Skin epidermis (tissue), 12 donors: ENCODE data around the gene HS6ST1.
"Not testable (repeated sequence)": the region's sequence is repeated elsewhere in the genome, so short reads cannot be mapped to it uniquely, and the experiment has no call there.

Experiments used
- H3K27ac ChIP-seq, 21 experiments: fragments of 200-600 bp; sonication (generic) in 11 of 21; one replicate each; pipeline ENCODE4 v1.5.0; 2020; ENCODE audit warnings: mild to moderate bottlenecking in 3 of 21, inconsistent platforms in 2 of 21, moderate library complexity in 2 of 21
- H3K4me3 ChIP-seq, 7 experiments: fragments of 200-600 bp; sonication (generic) in 2 of 7; one replicate each; pipeline ENCODE4 v1.5.0; 2020; ENCODE audit warnings: inconsistent platforms in 2 of 7, mild to moderate bottlenecking in 2 of 7, moderate library complexity in 1 of 7

The HS6ST1 gene

DNA sequence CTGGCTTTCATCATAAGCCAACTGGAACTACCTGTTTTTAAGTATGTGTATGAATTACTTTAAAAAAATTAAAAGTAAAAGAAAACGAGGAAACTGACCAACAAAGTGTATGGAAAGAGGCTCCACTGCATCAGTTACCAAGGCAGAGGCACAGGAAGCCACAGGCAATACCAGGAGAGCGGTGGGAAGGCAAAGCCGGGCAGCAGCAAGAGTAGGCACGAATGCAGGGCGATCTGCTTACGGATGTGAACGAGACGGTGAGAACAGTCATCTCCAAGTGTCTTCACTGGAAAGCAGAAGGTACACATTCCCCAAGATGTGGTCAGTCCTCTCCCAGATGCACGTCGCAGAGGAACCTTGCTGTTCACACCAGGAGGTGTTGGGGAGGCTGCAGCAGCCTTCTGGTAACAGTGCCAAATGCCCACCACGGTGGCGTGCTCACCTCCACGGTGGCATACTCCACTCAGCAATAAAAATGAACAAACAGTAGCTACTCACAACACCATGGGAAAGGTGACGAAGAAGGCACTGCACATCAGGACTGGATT lies 43.1 kb downstream of the HS6ST1 start:
- Histone ChIP-seq H3K4me3 (no peak overlapping the region), H3K27ac (no peak overlapping the region)

DNA sequence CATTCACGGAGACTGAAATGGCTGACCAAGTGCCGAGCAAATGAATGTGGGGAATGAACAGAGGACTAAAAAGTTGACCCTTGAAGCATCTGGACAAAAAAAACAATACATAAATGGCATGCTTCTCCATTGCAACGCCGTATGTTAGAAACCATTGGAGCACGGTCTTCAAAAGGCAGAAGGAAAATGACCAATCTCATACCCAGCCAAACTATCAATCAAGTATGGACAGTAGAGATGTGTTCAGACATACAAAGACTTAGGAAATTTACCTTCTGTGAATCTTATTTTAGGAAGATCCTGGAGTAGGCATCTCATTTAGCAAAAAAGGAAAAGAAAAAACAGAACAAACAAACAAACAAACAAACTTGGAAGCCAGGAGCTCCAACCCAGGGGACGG lies 44.5 kb downstream of the HS6ST1 start:
- H3K4me3 ChIP-seq: no peak overlapping the region
- H3K27ac ChIP-seq: no peak overlapping the region

DNA sequence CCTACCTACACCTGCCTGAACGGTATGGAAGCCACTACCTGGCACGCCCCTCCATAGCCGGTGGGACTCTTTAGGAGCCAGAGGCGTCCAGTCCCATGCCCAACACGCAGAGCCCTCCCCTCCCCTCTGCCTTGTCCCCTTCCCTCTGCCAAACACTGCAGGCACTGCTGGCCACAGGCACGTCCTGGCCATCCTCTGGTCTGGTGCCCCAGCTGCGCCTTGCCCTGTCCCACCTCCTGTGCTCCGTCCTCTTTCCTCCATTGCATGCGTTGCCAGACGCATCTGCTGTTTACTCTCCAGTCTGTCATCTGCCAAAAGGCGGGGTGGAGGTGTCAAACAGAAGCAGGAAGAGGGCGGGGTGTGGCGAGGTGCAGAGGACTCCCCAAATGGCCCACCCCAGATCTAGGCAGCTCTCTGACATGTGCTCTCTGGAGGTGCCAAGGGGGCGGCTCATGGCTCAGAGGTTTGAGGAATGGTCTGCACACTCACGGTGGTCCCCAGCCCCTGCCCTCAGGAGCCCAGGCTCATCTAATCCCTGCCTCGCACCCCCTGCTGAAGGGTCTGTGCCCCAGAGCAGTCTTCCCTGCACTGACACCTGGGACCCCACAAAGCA lies 45.1 kb downstream of the HS6ST1 start:
- H3K4me3 ChIP-seq: no peak overlapping the region
- no peak overlapping the region for H3K27ac ChIP-seq

DNA sequence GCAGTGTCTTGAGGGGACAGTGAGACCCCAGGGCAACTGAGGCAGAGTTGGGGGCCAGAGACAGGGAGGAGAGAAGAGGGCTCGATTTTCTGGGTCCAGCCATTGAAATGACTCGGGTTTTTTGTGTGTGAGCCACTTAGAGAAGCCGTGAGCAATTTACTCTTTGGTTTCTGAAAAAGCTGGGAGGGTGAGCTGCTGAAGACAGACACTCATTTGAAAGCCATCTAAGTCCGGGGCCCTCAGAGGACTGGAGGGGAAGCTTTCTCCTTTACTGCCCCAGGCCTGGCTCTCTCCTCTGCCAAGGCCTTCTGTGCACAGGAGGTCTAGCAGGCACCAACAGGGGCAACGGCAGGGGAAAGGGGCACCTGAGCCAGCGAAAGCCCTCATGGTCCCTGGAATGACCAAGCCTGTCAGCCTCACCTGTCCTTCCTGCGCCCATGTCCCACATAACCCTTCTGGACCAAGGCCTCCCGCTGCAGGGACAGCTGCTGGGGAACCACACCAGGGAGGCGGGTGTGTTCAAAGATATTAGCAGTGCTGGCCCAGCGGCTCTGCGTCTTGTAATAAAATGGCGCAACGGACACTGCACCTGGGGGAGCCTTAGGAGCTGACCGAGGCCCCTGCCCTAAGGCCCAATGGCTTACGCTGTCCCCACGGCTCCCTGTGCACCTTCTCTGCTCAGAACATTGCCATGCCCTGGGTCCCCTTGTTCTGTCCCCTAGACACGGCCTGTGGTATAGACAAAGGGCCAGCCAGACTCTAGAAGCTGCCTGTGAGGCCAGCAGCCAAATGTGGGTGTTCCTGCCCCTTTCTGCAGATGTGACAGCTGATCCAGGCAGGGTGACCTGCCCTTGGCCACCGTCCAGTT lies 45.8 kb downstream of the HS6ST1 start:
- Histone ChIP-seq H3K27ac (no peak overlapping the region), H3K4me3 (no peak overlapping the region)

DNA sequence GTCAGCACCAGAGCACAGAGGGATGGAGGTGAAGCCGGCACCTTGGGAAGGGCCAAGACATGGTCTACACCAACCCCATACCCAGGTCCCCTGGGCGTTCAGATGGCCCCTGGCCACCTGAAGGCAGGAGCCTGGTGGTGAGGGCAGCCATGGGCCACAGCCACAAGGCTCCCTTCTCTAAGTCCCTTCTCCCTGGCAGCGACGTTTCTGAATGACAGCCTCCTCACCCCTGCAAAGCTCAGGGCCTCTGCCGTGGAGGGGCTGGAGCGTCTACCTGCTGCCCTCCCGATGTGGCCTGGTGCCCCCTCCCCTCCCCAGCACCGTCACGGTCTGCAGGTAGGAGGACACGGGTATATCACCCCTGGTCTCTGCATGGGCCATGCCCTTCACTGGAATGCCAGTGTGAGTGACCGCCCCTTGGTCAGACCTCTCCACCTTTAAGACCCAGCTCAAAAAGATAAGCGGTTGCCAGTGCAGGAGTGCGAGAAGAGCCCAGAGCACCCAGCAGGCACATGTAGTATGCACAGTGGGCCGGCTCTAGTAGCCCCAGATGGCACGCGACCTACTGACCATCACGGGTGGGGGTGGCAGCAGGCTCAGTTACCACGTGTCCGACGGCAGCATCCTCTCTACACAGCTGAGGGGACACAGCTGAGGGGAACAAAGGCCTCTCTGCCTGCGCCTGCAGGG lies 46.6 kb downstream of the HS6ST1 start:
- no peak overlapping the region for H3K4me3 ChIP-seq
- no peak overlapping the region for H3K27ac ChIP-seq

DNA sequence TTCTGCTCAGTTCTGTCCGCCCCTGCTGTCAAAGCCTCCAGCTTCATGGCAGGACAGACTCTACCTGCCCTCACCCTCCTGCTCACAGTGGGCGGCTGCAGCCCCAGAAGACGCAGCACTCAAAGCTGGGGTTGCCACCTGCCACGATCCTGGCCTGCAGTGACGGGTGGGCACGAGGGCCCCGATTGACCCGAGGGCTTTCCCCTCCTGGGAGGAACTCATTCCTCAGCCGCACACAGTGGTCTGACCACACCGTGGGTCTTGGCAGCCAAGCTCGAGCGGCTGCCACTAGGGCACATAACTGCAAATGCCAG lies 47.1 kb downstream of the HS6ST1 start:
- Histone ChIP-seq H3K27ac (no peak overlapping the region), H3K4me3 (no peak overlapping the region)

DNA sequence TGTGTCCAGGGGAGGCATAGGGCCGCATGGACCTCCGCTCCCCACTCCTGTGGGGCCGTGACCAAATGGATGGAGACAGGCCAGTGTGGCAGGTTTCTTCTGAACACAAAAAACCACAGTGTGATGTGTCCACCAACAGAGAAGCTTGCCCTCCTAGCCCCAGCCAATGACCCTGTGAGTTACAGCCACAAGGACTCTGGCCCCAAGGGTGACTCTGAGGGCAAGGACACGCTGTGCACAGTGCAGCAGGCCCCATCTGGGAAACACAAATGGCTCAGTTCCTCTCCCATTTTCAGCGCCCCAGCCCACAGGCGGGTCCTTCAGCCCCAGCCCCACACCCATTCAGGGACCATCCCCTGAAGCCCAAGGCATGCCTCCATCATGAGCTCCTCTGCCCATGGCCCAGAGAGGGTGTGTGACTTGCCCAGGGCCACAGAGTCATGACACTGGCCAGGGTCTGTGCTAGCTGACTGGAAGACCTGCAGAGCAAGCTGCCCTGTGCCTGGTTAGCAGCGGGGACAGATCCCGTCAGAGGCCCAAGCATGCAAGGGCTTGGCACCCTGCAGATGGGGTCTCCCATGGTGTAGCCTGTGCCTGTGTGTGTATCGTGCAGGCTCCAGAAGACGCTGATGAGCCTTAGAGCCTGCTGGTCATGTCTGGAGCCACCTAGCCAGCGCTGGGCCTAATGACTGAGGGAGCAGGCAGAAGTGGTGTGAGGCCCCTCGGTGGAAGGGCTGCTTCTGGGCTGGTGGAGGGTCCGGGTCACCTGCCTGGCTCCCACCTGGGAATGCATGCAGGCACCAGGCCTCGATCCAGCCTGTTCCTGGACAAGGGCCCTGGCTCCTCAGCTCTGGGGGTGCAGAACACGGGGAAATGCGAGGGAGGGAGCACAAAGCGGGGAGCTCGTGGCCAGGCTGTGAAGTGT lies 47.7 kb downstream of the HS6ST1 start:
- Histone ChIP-seq H3K27ac (no peak overlapping the region), H3K4me3 (no peak overlapping the region)

DNA sequence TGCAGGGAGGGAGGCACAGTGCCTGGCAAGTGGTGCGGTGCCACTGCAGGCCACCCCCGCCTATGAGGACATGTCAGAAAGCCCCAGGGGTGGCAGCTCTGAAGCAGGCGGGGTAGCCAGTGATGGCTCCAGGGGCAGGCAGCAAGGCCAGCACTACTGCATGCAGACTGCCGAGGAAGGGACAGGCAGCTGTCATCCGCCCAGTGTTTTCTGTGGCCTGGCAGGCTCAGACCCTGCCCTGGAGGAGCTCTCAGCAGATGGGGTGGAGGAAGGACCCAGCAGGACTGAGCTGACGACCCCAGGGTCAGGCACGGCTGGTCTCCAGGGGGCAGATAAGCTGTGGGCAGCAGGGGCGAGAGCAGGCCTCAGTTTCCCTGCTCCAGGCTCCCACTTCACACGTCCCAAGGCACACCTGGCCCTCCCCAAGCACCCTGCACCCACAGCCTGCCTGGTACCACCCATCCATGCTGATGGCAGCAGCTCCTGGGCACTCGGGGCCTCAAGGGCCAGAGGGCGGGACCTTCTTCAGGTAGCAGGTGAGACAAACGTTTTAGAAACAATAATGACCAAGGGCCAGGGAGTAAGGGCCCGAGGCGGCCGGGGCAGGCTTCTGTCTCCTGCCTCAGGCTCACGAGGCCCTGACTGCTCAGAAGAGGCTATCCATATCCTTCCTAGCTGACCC lies 48.5 kb downstream of the HS6ST1 start:
- Histone ChIP-seq H3K27ac (peak overlapping the region in 1 of 21 experiments; percentile 21), H3K4me3 (no peak overlapping the region)

DNA sequence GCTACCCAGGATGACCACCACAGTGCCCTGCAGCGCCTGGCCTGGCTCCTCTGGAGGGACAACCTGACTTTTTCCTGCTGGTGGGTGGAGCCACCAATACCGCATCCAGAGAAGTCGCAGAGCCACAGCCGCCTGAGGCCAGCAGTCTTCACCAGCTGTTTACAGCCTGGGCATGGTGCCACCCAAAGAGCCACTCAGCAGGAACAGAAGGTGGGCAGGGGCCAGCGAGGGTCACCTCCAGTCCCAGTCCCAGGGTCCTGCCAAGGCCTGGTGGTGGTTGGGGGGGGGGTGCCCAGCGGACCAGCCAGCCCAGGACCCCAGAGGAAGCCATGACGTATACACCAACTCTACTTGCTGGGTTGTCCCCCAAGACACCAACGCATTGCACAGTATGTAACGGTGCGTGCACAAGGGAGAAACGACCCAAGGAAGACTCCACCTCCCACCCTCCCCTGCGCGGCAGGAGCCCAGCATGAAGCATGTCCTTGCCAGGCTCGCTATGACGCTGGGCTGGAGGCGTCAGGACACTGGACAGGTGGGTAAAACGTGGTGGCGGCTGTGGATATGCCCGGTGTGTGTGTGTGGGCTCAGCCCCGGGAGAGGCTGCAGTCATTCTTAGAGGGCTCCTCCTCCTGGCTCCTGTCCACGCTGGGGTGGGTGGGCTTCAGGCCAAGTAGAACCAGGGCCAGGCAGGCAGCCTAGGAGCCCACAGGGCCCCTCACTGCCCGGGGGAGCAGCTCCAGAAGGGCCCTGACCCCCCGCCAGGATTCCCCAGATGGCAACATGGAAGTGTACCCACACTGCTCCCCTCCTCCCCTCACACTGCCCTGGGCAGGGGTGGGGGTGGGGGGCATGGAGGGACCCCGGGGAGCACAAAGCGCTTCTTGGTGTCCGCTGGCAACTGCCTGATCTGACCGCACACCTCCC lies 49.3 kb downstream of the HS6ST1 start:
- no peak overlapping the region for H3K4me3 ChIP-seq
- peak overlapping the region in 1 of 21 experiments; percentile 21 for H3K27ac ChIP-seq

DNA sequence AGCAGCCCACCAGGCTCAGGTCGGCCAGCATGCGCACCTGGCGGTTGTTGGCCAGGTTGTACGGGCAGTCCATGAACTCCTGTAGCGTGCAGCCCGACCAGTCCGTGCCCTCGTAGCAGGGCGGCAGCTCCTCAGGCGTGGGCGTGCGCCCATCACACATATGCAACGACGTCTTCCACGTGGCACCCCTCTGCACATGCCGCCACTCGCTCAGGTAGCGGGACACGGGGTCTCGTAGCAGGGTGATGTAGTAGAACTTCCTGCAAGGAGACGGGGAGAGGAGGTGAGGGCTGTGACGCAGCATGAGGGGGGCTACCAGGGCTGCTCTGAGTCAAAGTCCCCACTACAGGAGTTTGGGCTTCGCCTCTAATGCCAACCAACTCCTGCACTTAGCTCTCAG lies 50.1 kb downstream of the HS6ST1 start:
- H3K4me3 ChIP-seq, H3K27ac ChIP-seq: not testable (repeated sequence)

DNA sequence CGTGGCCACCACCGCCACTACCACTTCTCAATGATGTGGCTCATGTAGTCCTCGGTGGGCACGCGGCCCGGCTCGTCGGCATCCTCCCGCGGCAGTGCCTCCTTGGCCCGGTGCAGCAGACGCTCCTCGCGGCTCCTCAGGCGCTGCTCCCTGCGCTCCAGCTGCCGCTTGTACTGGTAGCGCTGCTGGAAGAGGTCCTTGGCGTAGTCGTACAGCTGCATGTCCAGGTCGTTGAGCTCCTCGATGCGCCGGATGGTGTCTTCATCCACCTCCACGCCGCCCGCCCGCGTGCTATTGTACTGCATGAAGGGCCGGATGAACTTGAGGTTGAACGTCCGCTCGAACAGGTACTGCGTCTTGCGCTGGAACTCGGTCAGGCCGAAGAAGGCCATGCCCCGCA lies 50.5 kb downstream of the HS6ST1 start:
- H3K4me3 ChIP-seq, H3K27ac ChIP-seq: not testable (repeated sequence)

DNA sequence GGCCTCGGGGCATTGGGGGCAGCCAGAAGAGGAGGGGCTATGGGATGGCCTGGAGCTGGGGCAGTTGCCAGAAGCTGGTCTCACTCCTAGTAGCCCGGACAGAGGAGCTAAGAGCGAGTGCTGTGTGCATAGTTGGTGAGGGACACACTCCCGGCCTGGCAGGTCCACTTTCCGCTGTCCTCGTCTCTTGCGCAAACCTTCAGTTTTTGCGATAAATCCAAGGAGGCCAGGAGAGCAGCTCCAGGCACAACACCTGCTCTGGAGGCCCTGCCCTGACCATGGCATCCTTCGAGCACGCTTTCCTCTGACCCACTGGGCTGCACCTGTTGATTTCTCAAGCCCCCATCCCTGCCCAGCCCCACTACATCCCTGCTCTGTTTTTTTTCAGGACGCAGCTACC lies 51.0 kb downstream of the HS6ST1 start:
- H3K4me3 ChIP-seq, H3K27ac ChIP-seq: not testable (repeated sequence)

DNA sequence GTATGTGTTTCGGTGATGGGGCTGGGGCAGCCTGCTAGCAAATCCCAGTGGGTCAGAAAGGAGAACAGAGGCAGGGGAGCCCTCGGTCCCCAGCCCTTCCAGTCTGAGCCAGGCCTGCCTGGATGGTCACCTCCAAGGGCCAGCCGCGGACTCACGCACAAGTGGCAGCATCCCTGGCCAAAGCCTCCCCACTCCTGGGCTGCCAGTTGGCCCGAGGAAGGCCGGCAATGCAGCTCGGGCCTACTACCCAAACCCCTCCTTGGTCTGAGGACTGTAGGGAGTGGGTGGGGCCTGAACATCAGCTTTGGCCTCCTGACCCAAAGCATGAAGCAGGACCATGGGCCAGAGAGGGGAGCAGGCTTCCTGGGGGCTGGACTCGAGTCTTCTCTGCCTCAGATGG lies 51.5 kb downstream of the HS6ST1 start:
- H3K27ac ChIP-seq, H3K4me3 ChIP-seq: not testable (repeated sequence)

DNA sequence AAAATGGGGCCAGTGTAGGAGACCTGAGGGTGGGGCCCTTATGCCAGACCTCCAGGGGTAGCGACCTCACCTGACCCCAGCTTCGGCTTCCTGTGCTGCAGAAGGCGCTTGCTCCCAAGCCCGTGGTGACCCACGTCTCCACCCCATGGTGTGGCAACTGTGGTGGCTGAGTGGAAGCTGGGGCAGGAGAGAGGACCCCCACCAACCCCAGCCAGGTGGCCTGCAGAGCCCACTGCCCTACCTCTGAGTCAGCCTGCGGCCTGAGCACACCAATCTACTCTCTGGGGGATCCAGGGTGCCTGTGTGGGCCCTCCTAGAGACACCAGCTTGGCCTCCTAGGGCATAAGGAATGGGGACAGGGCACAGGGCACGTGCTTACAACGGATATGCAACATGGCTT lies 52.2 kb downstream of the HS6ST1 start:
- H3K27ac ChIP-seq, H3K4me3 ChIP-seq: not testable (repeated sequence)

DNA sequence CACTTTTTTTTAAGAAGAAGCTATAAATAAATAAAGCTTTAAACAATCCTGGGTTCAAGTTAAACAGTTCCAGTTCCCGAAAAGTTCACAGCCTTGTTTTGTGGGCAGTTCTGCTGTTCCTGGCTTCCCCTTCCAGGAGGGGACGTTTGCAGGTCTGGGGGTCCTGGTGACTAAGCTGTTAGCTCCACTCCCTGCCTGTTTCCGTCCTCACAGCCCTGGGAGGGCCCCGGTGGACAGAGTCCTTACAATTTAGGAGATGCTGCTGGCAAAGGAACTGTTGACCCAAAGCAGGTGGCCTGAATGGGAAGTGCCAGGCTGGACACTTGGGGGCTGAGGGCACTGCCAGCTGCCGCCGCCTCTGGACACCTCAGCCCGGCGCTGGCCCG lies 53.1 kb downstream of the HS6ST1 start:
- H3K4me3 ChIP-seq, H3K27ac ChIP-seq: not testable (repeated sequence)

DNA sequence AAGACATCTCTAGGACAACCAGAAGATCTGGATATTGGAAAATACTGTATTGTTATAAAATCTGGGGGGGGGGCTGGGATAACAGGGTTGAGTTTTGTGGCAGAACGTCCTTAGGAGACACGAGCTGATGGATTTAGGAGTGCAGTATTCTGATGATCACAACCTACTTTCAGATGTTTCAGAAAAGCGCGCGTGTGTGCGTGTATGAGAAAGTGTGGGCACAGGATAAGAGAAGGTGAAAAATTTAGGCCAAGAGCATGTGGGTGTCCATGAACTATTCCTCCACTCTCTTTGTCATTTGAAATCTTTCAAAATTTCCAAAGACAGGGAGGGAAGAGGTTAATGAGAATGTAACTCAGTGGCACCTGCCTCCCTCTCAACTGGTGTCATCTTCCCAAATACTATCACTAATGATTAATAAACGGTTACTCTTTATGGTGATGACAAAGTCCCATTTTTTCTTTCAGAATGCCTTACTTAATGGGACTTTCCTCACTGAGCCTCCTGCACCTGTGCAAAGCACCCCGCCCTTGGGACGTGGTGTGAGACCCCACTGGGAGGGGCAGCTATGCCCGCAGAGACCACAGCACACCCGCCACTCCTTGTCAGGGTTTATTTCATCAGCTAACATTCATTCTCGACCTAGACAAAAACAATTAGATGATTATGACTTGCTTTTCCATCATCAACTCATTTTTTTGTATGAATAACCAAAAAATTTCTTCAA lies 53.6 kb downstream of the HS6ST1 start:
- Histone ChIP-seq H3K27ac (no peak overlapping the region), H3K4me3 (no peak overlapping the region)

DNA sequence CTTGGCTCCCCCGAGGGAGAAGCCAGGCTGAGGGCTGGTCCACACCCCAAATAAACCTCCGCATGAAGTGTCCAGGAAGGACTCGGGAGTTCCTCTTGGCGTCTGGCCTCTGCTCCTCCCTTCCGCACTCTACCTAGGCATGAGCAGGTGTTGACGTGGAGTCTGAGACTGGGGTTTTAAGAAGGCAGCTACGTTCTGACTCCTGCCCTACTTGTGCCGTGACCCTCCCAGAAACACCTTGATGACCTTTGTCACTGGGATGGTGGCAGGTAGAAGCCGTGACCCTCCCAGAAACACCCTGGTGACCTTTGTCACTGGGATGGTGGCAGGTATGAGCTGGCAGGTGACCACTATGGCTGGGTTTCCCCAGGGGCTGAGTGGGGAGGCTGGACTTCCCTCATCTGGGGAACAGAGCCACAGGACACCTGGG lies 54.8 kb downstream of the HS6ST1 start:
- Histone ChIP-seq H3K27ac (no peak overlapping the region), H3K4me3 (no peak overlapping the region)
